Smooth muscle cell of the pulmonary artery (primary cell): ENCODE results near the gene CCL8. TPM values are rescaled to one million over a fixed set of nuclear protein-coding genes. Genes with fewer than 3 reads are reported as not detected.

ENCODE experiments used
- total RNA-seq: library from RNA; depleted of rRNA; stranded (reverse); fragments of >200 nt; gene quantifications from 2 replicates; pipeline ENCODE4 v1.2.3, GENCODE V29; 2014

CCL8 gene
- total RNA-seq, result 0.20 and 0.26 TPM in 2 replicates

DNA sequence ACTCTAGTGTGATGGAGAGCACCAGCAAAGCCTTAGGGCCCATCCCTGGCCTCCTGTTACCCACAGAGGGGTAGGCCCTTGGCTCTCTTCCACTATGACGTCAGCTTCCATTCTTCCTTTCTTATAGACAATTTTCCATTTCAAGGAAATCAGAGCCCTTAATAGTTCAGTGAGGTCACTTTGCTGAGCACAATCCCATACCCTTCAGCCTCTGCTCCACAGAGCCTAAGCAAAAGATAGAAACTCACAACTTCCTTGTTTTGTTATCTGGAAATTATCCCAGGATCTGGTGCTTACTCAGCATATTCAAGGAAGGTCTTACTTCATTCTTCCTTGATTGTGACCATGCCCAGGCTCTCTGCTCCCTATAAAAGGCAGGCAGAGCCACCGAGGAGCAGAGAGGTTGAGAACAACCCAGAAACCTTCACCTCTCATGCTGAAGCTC lies at the start of gene CCL8:
Gene CCL8 (plus strand): TSS at position 397 of the 445 bp plus-strand sequence. CDS start 67 bp downstream, outside the sequence.

DNA sequence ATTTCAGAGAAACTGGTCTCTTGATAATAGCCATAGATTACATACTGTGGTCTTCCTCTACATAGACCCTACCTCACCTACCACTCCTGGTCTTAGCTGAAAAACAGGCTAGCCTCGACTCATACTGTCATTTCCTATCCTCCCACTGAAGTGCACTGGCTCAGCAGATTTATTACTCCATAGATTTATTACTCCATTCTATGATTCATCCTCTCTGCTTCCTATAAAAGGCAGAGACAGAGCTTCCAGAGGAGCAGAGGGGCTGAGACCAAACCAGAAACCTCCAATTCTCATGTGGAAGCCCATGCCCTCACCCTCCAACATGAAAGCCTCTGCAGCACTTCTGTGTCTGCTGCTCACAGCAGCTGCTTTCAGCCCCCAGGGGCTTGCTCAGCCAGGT lies 49.3 kb upstream of the CCL8 start, which contains the start of gene CCL7:
Gene CCL7 (plus strand): TSS at position 253 of the 400 bp plus-strand sequence. CDS start 70 bp downstream, at position 323.

GRCh38 chr17:34285286-34285792 lies 33.9 kb upstream of the CCL8 start, which contains the start of gene CCL11:
CCL11 (plus strand) TSS chr17:34285742; CDS start chr17:34285809, 67 bp downstream.

DNA sequence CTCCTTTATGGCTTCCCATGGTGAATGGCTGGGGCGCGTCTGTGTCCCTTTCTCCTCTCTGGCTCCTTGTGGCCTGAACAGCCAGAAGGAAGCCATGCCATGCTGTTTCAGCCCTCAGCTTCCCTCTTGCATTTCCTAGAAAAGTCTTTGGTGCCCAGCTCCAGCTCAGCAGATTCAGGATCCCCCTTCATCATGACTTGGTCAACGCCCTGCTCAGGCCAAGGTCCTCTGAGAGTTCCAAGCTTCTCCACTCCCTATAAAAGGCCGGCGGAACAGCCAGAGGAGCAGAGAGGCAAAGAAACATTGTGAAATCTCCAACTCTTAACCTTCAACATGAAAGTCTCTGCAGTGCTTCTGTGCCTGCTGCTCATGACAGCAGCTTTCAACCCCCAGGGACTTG lies 37.0 kb downstream of the CCL8 start, which contains the start of gene CCL13:
Gene CCL13 (plus strand): TSS at position 287 of the 400 bp plus-strand sequence. CDS start 47 bp downstream, at position 334.

GRCh38 chr17:34363183-34363661 lies 44.0 kb downstream of the CCL8 start, which contains the start of gene CCL1:
CCL1 (minus strand) TSS chr17:34363233; CDS start chr17:34363161, 72 bp downstream.

Other genes with a start within 250 kb of the CCL8 start
- gene CCL2, start 64.2 kb upstream of the CCL8 start, total RNA-seq, result 163 and 208 TPM in 2 replicates
- gene CCL7, start 49.2 kb upstream of the CCL8 start, total RNA-seq, result 0.85 and 3.7 TPM in 2 replicates
- not detected in 2 replicates for gene CCL11, start 33.7 kb upstream of the CCL8 start, total RNA-seq
- 3.9 TPM in 1 of 2 replicates, not detected in the other for gene CCL13, start 37.0 kb downstream of the CCL8 start, total RNA-seq
- gene CCL1, start 43.8 kb downstream of the CCL8 start, total RNA-seq, result not detected in 2 replicates